GDM1 (cell line): ENCODE data around the gene ATP8A2.
"Not testable (repeated sequence)": the region's sequence is repeated elsewhere in the genome, so short reads cannot be mapped to it uniquely, and the experiment has no call there.

ENCODE experiments used
- DNase-seq: peaks from one replicate; lab custom pipeline; 2025; lab: John Stamatoyannopoulos, UW

Gene ATP8A2

DNA sequence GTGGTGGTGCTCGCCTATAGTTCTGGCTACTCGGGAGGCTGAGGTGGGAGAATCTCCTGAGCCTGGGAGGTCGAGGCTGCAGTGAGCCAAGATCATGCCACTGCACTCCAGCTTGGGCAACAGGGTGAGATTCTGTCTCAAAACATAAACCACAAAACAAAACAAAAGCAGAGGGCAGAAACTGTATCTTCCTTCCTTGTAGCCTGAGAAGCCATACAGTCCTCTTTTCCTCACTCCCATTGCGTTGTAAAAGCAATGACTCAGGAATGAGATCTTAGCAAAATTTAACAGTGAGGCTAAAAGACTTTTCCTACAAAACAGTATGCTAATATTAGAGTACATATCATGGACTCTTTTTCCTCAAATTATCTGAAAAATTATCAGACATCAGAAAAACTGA, 549.2 kb downstream of the ATP8A2 start:
- no peak for DNase-seq

DNA sequence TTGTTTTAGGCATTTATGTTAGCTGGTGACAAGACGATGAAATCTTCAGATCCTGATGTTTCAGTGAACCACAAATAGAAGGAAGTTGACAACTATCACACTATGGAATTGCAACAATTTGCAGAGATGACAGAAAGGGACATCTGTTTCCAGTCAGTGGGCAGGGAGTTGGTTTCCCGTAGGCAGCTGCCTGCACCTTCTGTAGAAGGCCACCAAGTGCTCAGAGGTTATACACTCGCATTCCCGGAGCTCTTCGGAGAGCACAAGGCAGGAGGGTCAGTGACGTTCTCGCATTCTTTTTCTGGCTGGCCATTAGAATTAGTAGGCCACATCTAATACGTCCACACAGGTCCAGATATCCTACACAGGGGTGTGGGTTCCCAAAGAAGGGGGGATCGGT, 550.6 kb downstream of the ATP8A2 start:
- no peak for DNase-seq

DNA sequence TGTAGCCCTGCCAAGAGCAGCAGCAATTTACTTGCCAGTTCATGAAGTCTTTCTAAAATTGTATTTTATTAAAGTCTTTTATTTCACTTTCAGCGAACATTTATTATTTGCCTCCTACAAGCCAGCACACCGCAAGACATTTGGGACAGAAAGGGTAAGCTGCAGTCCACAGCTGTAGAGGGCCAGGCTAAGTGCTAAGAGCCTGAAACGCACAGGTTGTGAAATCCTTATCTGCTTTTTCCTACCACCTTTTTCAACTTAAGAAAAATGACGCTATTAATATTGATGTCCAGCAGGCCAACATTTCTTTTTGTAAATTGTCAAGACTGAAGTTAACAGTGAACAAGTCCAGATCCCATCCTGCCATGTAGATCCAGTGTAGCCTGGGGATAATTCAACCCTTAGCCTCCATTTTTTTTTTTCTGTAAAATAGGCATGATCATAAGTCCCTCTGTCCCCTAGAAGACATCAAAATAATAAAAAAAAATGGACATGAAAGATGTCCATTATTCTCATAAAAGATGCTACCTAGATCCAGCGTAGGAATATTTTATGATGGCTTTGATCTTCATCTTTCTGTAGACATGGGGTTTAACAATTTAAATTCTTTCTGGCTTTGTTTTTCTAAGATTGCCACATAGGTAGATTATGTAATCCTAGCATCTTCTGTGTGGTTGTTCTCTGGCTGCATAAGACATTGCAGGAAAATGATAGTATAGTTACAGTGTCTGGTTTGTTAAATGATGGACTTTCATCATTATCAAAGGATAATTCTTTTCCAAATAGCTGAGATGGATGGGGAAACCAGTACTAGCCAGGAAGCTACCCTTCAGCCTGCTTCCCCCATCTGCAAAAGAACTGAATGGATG, 551.7 kb downstream of the ATP8A2 start:
- DNase-seq = no peak

DNA sequence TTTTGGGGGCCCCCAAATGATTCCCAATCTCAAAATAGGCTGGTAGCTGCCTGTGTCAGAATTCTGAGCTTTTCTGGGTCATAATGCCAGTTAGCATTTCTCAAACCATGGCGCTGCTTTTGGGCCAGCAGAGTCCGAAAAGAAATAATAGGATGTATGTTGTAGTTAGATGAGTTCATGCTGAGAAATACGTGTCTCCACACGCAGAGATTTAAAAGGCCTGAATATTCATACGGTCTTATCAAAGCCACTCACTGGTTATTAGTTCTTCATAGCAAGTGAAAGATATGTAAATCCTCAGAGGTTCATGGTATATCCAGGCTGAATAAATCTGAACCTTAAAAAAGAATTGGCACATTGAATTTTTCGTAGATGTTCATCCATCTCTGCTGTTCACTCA, 555.6 kb downstream of the ATP8A2 start:
- no peak for DNase-seq

DNA sequence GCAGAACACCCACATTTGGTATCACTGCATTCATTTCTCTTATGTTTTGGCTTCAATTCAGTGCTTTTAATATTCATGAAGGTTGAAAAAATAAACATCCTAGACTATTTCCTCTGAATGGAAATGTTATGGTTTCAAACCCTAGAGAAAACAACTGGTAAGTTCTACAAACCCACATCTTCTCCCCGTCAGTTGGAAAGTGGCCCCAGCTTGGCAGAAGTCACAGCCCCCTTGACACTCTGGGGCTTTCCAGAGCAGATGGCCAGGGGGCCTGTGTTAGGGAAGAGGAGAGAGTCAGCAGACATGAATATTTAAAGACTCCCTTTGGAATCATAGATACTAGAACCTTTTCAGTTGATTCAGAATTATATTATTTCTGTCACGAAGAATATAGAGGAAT, 556.2 kb downstream of the ATP8A2 start:
- DNase-seq = no peak

DNA sequence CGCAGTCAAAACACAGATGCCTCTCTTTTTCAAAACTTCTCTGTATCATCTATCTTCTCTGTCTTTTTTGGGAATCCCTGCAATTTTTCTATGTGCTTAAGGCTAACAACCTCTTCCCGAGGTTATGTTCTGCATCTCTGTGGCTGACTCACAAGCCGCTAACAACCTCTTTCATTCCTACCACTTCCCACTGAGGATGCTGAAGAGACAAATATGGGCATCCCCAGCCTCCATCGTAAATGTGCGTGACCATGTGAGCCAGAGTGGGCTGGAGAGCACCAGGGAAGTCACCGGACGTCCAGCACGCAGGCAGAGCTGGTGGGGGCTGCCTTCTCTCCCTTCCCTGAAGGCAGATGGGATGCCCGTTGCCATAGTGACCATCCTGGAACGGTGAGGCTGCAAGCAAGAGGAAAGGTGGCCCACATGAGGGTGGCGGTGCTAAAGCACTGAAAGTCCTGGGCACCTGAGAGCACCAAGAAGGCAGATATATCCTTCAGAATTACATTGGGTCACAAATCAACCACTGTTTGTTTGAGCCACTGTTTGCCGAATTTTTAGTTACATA, 557.2 kb downstream of the ATP8A2 start:
- no peak for DNase-seq

DNA sequence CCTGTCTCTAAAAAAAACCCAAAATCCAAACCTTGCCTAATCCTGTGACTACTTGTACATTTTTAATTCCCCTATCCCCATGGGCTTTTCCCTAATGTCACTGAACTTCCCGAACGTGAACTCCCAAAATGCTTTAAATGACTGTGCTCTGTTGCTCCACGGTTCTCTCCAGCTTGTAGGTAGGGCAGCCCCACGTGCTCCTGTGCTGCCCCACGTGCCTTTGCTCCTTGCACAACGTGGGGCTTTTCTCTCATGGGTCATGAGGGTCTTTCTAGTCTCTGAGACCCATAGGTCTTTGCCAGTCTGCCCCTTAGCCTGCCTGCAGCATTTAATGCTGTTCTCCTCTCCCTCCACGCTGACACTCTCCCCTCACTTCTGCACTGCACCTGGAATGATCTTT, 558.0 kb downstream of the ATP8A2 start:
- DNase-seq = no peak

DNA sequence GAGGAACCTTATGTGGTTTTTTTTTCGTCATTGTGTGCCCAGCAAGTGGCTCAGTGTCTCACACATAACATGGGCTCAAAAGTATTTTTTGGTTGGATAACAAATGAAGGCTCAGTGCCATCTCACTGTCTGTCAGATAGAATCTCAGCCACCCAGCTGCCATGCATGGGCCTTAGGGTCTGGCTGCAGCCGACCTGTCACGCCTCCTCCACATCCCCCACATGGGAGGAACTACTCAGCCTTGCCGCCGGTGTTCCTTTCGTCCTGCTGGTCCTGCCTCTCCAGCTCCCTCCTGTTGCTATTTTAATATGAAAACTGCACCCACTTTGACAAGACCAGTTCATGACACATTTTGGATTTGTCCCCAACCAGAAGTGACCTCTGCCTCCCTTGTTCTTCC, 558.9 kb downstream of the ATP8A2 start:
- DNase-seq = no peak

DNA sequence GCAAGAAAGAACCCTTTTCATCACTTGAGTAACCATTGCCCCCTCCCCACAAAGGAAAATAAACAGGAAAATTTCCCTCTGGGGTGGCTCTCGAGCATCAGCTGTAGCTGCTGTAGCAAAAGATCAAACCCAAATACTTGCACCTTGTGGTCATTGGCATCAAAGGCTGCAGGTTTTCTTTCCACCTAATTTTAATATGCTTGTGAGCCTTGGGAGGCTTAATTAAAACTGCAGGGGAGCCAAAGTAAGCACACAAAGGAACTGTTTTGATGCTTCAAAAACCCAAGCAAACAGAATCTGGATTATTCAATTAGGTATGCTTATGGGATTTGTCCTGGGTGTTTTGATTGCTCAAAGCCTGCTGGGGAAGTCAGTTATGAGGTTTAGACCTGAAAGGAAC, 560.6 kb downstream of the ATP8A2 start:
- DNase-seq = no peak

DNA sequence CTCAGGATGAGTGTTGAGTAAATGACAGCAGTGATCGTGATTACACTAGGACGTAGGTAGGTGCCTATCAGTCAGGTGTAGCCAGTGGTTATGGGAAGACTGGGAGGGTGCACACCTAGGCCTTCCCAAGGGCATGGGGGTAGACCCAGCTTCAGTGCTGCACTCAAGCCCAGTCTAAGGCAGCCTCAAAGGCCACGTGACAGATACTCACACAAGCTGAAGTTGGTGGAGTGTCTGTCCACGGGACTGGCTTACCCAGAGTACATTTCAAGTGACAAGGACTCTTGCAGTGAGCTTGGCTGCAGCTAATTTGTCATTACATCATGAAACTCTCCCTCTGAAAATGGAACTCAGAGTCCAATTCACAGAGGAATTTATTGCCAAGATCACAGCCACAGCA, 561.7 kb downstream of the ATP8A2 start:
- no peak for DNase-seq

DNA sequence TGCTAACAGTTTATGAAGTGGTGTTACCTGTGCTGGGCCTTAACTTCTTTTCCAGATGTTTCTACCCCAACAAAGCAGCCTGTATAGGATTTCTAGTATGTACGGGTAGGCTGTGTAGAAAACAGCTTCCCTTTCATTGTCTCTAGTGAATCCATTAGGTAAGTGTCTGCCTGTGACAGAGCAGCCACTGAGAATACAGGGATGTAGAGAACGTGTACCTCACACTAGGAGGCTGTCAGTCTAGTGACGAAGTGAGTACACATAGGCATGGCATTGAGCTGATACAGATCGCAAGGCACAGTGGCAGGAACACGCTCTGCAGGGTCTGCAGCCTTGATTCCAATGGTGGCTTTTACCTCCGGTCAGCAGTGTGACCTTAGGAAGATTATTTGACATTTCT, 562.4 kb downstream of the ATP8A2 start:
- DNase-seq = no peak

DNA sequence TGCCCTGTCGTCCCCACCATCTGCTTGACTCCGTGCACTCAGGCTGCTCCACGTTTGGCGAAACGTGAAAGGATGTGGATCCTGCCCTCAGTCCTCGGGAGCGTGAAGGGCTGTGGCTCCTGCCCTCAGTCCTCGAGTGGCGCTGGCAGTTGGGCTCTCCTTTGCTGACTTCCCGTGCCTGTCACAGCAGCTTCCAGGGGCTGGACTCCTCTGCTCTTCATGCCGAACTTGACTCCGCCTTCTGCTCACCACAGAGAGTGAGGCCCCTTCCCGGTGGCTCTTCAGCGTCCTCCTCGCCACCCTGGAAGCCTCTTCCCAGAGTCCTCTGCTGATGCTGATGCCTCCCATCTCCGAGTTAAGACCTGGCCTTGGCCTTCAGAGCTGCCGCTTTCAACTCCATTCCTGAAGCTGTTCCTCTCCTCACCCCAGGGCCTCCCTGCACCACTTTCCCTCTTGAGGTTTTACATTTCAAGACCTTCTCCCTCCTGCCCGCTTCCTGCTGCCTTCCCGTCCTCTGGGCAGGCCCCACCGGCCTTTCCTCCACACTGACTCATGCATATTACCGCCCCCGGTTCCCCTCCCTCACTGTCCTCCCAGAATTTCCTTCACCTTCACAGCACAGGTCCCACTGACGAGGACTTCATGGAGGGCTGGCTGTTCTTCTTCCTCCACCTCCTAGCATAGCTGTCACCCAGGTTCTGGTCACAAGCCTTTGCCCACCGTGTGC, 568.4 kb downstream of the ATP8A2 start:
- no peak for DNase-seq

DNA sequence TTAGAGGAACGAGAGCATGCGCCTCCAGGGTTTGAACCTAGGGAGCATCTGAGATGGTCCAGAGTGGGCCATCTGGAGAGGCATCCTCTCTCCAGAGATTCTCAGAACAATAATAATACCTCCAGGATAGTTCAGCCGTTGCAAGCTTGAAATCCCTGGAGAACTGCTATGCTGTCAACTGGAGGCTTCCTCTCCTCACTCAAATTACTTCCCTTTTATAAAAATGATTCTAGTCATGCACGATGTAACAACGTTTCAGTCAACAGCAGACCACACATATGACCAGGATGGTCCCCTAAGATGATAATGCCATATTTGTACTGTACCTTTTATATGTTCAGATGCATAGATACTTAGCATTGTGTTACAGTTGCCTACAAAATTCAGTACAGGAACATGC, 571.3 kb downstream of the ATP8A2 start:
- DNase-seq = no peak

DNA sequence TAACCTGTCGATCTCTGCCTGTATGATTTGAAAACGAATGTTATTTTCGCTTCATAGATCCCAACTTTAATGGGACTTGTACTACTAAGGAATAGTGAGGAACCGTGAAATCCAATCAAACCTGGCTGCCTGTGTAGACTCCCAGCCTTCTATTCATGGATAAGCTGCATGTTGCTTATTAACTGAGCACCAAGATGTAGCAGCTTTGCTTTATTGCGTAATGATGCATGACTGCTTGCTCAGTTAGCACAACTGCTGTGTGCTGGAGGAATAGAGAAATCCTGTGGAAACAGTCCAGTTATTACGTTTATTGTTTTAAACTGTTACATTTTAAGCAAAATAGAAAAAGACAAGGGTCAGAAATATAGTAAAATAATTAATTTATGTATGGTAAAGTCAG, 571.9 kb downstream of the ATP8A2 start:
- no peak for DNase-seq

DNA sequence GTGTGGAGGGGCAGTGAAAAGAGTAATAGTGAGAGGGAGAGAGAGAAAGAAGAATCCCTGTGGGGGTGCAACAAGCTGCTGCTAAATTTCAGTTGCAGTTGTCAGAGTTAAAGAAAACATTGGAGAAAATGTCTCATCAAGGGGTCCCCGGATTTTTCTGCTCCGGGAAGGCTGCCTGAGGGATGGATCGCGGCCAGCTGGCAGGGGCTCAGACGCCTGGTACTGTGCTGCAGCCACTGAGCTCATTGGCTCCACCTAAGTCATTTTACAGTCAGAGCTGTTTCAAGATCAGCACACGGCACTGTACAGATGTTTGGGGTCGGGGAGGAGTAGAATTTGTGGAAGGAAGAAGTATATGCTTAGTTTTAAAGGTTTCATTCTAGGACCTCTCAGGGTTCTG, 573.8 kb downstream of the ATP8A2 start:
- DNase-seq = no peak

DNA sequence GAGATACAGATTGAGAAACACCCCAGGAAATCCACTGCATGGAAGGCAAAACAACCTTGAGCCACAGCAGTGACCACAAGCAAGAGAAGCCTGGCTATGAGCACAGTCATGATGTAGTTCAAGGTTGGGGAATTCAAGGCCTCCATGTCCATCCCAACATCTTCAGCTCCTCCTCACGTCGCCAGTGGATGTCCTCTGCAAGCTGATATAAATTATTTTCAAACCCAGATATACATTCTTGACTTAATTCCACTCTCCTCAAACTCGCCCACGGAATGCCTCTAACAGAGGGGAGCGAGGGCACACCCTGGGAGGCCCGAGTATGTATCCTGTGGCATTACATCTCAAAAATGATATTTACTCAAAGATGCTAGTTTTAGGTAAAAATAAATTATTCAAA, 574.5 kb downstream of the ATP8A2 start:
- DNase-seq = no peak

DNA sequence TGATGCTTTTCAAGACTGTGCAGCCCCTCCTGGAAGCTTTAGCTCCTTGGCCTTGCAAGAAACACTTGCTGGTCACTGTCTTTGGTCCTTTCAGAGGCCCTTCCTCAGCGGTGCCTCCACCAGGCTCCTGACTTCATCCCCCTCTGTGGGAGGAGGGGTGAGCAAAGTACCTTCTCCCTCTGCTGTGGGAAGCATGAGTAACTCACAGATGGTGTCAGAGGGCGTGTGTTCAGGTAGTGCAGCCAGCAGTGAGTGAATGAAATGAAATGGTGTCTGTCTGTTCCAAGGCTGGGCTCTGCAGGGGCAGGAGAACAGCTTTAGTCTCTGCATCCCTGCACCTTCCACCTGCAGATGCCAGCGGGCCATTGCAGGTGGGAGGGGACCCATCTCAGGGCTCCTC, 577.1 kb downstream of the ATP8A2 start:
- no peak for DNase-seq

DNA sequence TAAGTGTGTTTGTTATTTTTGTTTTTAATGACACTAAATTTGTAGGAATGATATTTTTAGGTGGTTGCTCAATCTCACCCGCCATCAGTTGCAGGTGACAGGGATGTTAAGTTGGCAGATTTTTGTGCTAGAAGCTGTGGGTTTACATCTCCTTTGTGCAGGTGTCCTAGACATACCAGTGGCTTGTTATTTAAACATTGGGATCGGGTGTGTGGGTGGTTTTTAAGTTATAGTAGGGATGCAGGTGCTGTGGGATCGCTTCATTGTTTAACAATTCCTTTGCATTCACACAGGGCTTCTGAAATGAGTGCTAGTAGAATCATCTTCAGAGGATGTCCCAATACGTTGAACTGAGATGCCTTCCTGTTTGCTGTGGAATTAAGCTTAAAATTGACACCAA, 580.1 kb downstream of the ATP8A2 start:
- no peak for DNase-seq

DNA sequence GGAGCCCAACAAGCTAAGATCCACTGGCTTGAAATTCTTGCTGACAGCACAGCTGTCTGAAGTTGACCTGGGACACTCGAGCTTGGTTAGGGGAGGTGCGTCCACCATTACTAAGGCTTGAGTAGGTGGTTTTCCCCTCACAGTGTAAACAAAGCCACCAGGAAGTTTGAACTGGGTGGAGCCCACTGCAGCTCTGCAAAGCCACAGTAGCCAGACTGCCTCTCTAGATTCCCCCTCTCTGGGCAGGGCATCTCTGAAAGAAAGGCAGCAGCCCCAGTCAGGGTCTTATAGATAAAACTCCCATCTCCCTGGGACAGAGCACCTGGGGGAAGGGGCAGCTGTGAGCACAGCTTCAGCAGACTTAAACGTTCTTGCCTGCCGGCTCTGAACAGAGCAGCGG, 582.3 kb downstream of the ATP8A2 start:
- DNase-seq = not testable (repeated sequence)

DNA sequence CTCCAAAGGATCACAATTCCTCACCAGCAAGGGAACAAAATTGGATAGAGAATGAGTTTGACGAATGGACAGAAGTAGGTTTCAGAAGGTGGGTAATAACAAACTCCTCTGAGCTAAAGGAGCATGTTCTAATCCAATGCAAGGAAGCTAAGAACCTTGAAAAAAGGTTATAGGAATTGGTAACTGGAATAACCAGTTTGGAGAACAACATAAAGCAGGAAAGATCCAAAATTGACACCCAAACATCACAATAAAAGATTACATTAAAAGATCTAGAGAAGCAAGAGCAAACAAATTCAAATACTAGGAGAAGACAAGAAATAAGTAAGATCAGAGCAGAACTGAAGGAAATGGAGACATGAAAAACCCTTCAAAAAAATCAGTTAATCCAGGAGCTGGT, 583.2 kb downstream of the ATP8A2 start:
- not testable (repeated sequence) for DNase-seq

DNA sequence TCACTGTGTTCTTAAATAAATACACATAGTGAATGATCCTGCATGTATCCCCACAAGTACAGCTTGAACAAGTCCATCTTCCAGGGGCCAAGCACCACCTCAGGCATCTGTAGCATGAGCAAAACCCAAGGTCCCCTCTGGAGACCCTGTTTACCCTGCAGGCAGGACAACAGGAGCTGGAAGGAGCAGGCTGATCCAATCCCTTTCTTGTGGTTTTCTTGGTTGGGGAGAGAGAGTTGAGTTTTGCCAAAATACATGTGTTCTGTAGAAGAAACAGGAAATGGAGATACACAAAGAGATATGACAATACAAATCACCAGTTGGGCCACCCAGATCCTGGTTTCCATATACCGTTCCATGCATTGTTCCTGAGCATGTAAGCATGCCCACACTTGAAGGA, 587.2 kb downstream of the ATP8A2 start:
- no peak for DNase-seq

DNA sequence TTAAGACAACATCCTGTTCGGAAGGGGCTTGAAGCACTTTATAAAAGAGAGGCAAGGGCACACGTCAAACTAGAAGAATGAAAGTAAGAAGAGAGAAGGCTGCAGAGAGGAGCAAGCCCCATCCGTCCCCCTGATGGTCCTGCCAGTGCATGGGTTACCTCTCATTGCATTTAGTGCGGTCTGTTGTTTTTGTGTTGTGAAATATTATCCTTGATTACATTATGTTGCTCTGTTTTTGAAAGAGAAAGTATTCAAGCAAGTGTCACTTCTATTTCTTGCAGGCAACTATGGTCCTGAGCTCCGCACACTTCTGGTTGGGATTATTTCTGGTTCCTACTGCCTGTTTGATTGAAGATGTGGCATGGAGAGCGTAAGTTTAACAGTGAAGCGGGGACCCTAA, 589.5 kb downstream of the ATP8A2 start:
- DNase-seq = no peak

DNA sequence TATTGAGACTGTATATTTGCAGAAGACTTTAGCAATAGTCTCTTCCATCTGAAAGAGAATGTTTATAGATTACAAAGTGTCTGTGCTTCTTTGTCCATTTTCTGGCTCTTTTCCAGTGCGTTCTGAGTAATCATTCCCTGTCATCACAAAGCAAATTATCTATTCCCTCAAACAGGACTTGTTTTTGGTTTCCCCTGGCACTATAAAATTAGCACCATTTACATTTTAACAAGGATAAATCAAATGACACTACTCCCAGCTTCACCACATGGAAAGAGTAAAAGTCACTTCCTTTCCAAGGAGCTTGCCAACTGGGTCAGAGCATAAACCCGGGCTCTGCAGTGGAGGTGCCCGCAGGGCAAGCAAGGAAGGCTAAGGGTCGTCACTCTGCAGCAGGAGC, 591.9 kb downstream of the ATP8A2 start:
- no peak for DNase-seq
